ENCODE measurements around the gene DUSP28.

DUSP28 gene

GRCh38 chr2:240551811-240552210, 8.3 kb upstream of the DUSP28 start:
- H3K4me3 ChIP-seq (ENCODE audit: low read depth, low read length), result no peak overlapping the region
- H3K27ac ChIP-seq (ENCODE audit: low read depth, low read length), result no peak overlapping the region
- H3K4me1 ChIP-seq (ENCODE audit: control insufficient read depth, insufficient read depth, low read length, unreplicated experiment), result no peaks in the 10 kb centered on the region
- peaks cover 27% of the 10 kb centered on the region for H3K36me3 ChIP-seq (ENCODE audit: insufficient read depth, low read length)
- no peak overlapping the region for H2AFZ ChIP-seq (ENCODE audit: low read length, unreplicated experiment)
- H3K79me2 ChIP-seq (ENCODE audit: control insufficient read depth, insufficient read depth, low read length, unreplicated experiment), result peaks cover 10% of the 10 kb centered on the region
- no peaks in the 10 kb centered on the region for H3K27me3 ChIP-seq (ENCODE audit: insufficient read depth, low read length)

GRCh38 chr2:240553956-240554480, 6.1 kb upstream of the DUSP28 start:
- Histone ChIP-seq H3K27ac (ENCODE audit: low read depth, low read length) (no peak overlapping the region), H3K36me3 (ENCODE audit: insufficient read depth, low read length) (peaks cover 27% of the 10 kb centered on the region), H2AFZ (ENCODE audit: low read length, unreplicated experiment) (no peak overlapping the region), H3K4me3 (ENCODE audit: low read depth, low read length) (no peak overlapping the region), H3K4me1 (ENCODE audit: control insufficient read depth, insufficient read depth, low read length, unreplicated experiment) (peaks cover 10% of the 10 kb centered on the region), H3K27me3 (ENCODE audit: insufficient read depth, low read length) (no peaks in the 10 kb centered on the region), H3K79me2 (ENCODE audit: control insufficient read depth, insufficient read depth, low read length, unreplicated experiment) (peaks cover 22% of the 10 kb centered on the region)

- peaks cover 29% of the 10 kb centered on the region for H3K79me2 ChIP-seq (ENCODE audit: control insufficient read depth, insufficient read depth, low read length, unreplicated experiment)
- H3K4me1 ChIP-seq (ENCODE audit: control insufficient read depth, insufficient read depth, low read length, unreplicated experiment), result peaks cover 18% of the 10 kb centered on the region
- H2AFZ ChIP-seq (ENCODE audit: low read length, unreplicated experiment), result no peak overlapping the region
- H3K27ac ChIP-seq (ENCODE audit: low read depth, low read length), result no peak overlapping the region
- no peak overlapping the region for H3K4me3 ChIP-seq (ENCODE audit: low read depth, low read length)
- H3K27me3 ChIP-seq (ENCODE audit: insufficient read depth, low read length), result no peaks in the 10 kb centered on the region
- peaks cover 27% of the 10 kb centered on the region for H3K36me3 ChIP-seq (ENCODE audit: insufficient read depth, low read length)
These were observed 5.2 kb upstream of the DUSP28 start for GRCh38 chr2:240554767-240555493.

GRCh38 chr2:240555541-240556250, 4.5 kb upstream of the DUSP28 start:
- Histone ChIP-seq H2AFZ (ENCODE audit: low read length, unreplicated experiment) (no peak overlapping the region), H3K27ac (ENCODE audit: low read depth, low read length) (no peak overlapping the region), H3K4me1 (ENCODE audit: control insufficient read depth, insufficient read depth, low read length, unreplicated experiment) (peaks cover 18% of the 10 kb centered on the region), H3K79me2 (ENCODE audit: control insufficient read depth, insufficient read depth, low read length, unreplicated experiment) (peaks cover 29% of the 10 kb centered on the region), H3K27me3 (ENCODE audit: insufficient read depth, low read length) (no peaks in the 10 kb centered on the region), H3K36me3 (ENCODE audit: insufficient read depth, low read length) (peaks cover 24% of the 10 kb centered on the region), H3K4me3 (ENCODE audit: low read depth, low read length) (no peak overlapping the region)

- H3K4me3 ChIP-seq (ENCODE audit: low read depth, low read length), result peak overlapping the region; percentile 84
- no peak overlapping the region for H3K27ac ChIP-seq (ENCODE audit: low read depth, low read length)
- no peaks in the 10 kb centered on the region for H3K27me3 ChIP-seq (ENCODE audit: insufficient read depth, low read length)
- H3K36me3 ChIP-seq (ENCODE audit: insufficient read depth, low read length), result peaks cover 15% of the 10 kb centered on the region; the same call in 1 of the 2 replicates
- H3K79me2 ChIP-seq (ENCODE audit: control insufficient read depth, insufficient read depth, low read length, unreplicated experiment), result peaks cover 29% of the 10 kb centered on the region
- H2AFZ ChIP-seq (ENCODE audit: low read length, unreplicated experiment), result no peak overlapping the region
- H3K4me1 ChIP-seq (ENCODE audit: control insufficient read depth, insufficient read depth, low read length, unreplicated experiment), result peaks cover 18% of the 10 kb centered on the region
These were observed 3.5 kb upstream of the DUSP28 start for GRCh38 chr2:240556553-240557100.

GRCh38 chr2:240557101-240557751, 2.9 kb upstream of the DUSP28 start:
- Histone ChIP-seq H3K4me3 (ENCODE audit: low read depth, low read length) (peak overlapping the region; percentile 84), H3K27me3 (ENCODE audit: insufficient read depth, low read length) (no peaks in the 10 kb centered on the region), H3K4me1 (ENCODE audit: control insufficient read depth, insufficient read depth, low read length, unreplicated experiment) (peaks cover 24% of the 10 kb centered on the region), H3K27ac (ENCODE audit: low read depth, low read length) (no peak overlapping the region), H3K79me2 (ENCODE audit: control insufficient read depth, insufficient read depth, low read length, unreplicated experiment) (peaks cover 29% of the 10 kb centered on the region), H3K36me3 (ENCODE audit: insufficient read depth, low read length) (peaks cover 11% of the 10 kb centered on the region; the same call in 1 of the 2 replicates), H2AFZ (ENCODE audit: low read length, unreplicated experiment) (peak overlapping the region; percentile 74)

GRCh38 chr2:240557808-240558207, 2.3 kb upstream of the DUSP28 start, which contains the start of gene ANKMY1:
TSS of gene ANKMY1 (minus strand) at chr2:240557988. CDS start at chr2:240557335, 653 bp downstream.
- no peak within 1 kb of the TSS for H3K27ac ChIP-seq (ENCODE audit: low read depth, low read length)
- H3K4me3 ChIP-seq (ENCODE audit: low read depth, low read length), result peak within 1 kb of the TSS; percentile 84
- H3K4me1 ChIP-seq (ENCODE audit: control insufficient read depth, insufficient read depth, low read length, unreplicated experiment), result peaks cover 30% of the 10 kb centered on the region
- H3K27me3 ChIP-seq (ENCODE audit: insufficient read depth, low read length), result no peaks in the 10 kb centered on the region
- peaks cover 7% of the 10 kb centered on the region; the same call in 1 of the 2 replicates for H3K36me3 ChIP-seq (ENCODE audit: insufficient read depth, low read length)
- H3K79me2 ChIP-seq (ENCODE audit: control insufficient read depth, insufficient read depth, low read length, unreplicated experiment), result peaks cover 32% of the 10 kb centered on the region
- H2AFZ ChIP-seq (ENCODE audit: low read length, unreplicated experiment), result peak within 1 kb of the TSS; percentile 74

- Histone ChIP-seq H2AFZ (ENCODE audit: low read length, unreplicated experiment) (no peak overlapping the region), H3K4me1 (ENCODE audit: control insufficient read depth, insufficient read depth, low read length, unreplicated experiment) (peaks cover 31% of the 10 kb centered on the region), H3K27me3 (ENCODE audit: insufficient read depth, low read length) (no peaks in the 10 kb centered on the region), H3K36me3 (ENCODE audit: insufficient read depth, low read length) (peaks cover 5% of the 10 kb centered on the region; the same call in 1 of the 2 replicates), H3K79me2 (ENCODE audit: control insufficient read depth, insufficient read depth, low read length, unreplicated experiment) (peaks cover 32% of the 10 kb centered on the region), H3K4me3 (ENCODE audit: low read depth, low read length) (peak overlapping the region; percentile 84), H3K27ac (ENCODE audit: low read depth, low read length) (no peak overlapping the region)
These were observed 1.9 kb upstream of the DUSP28 start for GRCh38 chr2:240558236-240558761.

GRCh38 chr2:240559286-240559685, 871 bp upstream of the DUSP28 start:
- H3K4me1 ChIP-seq (ENCODE audit: control insufficient read depth, insufficient read depth, low read length, unreplicated experiment), result peaks cover 31% of the 10 kb centered on the region
- peaks cover 2% of the 10 kb centered on the region; the same call in 1 of the 2 replicates for H3K36me3 ChIP-seq (ENCODE audit: insufficient read depth, low read length)
- no peak overlapping the region for H2AFZ ChIP-seq (ENCODE audit: low read length, unreplicated experiment)
- no peak overlapping the region for H3K27ac ChIP-seq (ENCODE audit: low read depth, low read length)
- peak overlapping the region; percentile 77 for H3K4me3 ChIP-seq (ENCODE audit: low read depth, low read length)
- no peaks in the 10 kb centered on the region for H3K27me3 ChIP-seq (ENCODE audit: insufficient read depth, low read length)
- H3K79me2 ChIP-seq (ENCODE audit: control insufficient read depth, insufficient read depth, low read length, unreplicated experiment), result peaks cover 28% of the 10 kb centered on the region
